HG03558 (cell line): Measurements from ENCODE around the gene ANKDD1A.

Experiments
- ATAC-seq: cut with Tn5 transposase; IDR thresholded peaks from one replicate; pipeline ENCODE4 v1.9.1; 2021; ENCODE audit warnings: moderate number of reproducible peaks; ENCODE audit not compliant: unreplicated experiment; ENCODE audit errors: extremely low read depth

Gene ANKDD1A

DNA sequence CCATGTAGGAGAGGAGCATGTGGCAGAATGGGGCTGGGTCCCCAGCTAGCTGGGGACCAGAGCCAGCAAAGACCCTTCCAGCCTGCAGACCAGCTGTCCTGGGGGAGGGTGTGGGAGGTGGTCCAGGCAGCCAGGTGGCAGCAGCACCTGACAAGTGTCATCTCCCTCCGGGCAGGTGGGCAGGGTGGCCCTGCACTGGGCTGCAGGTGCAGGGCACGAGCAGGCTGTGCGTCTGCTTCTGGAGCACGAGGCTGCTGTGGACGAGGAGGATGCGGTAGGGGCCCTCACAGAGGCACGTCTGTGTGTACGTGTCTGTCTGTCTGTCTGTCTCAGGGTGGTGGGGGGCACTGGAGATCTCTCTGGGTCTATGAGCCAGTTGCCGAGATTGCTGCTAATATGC, 5.5 kb downstream of the ANKDD1A start:
- no peak for ATAC-seq

DNA sequence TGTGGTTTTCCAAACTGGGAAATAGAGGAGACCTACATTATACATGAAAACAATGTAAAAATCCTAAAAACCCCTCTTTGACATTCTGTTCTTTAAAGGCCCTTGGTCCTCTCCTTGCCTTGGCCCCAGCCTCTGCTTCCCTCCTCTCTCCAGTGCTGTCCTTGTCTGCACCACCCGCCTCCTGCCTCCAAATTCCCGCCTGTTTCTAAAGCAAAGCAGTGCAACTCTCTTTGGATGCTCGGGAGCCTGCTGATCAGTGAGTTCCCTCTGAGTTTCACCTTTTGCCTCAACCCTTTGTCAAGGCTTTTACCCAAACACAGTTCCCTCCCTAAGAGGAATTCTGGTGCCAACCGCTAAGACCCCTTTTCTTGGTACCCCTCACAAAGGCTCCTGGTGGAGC, 8.0 kb downstream of the ANKDD1A start:
- no peak for ATAC-seq

DNA sequence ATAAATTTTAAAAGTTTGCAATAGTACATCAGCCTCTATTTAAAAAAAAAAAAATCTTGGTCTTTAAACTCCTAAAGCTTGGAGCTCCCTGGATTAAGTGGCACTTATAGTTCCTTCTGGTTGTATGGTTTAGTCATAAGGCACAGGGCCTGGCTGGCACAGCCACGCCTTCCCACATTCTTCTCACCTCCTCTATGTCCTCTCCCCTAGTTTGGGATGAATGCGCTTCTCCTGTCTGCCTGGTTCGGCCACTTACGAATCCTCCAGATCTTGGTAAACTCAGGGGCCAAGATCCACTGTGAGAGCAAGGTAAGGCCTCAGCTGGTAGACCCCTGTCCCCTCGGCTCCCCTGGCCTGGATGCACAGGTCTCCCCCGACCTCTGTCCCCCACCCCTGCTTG, 10.0 kb downstream of the ANKDD1A start:
- no peak for ATAC-seq

DNA sequence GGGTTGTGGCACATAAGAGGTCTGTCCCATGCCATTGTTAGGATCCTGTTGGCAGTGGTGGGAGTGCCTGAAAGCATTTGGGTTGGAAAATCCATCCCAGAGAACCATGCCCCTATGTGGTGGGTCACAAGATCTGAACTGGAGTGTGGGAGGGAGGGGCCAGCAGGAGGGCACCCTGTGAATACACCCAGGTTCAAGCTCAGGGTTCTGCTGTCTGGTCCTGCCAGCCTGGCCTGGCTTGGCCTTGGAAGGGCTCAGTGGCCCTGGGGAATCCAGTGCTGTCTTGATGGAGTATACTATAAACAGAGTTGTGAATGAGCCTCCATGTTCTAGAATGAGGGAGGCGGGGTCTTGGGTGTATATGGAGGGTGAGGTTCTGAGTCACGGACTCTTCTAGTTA, 11.8 kb downstream of the ANKDD1A start:
- ATAC-seq, result no peak

DNA sequence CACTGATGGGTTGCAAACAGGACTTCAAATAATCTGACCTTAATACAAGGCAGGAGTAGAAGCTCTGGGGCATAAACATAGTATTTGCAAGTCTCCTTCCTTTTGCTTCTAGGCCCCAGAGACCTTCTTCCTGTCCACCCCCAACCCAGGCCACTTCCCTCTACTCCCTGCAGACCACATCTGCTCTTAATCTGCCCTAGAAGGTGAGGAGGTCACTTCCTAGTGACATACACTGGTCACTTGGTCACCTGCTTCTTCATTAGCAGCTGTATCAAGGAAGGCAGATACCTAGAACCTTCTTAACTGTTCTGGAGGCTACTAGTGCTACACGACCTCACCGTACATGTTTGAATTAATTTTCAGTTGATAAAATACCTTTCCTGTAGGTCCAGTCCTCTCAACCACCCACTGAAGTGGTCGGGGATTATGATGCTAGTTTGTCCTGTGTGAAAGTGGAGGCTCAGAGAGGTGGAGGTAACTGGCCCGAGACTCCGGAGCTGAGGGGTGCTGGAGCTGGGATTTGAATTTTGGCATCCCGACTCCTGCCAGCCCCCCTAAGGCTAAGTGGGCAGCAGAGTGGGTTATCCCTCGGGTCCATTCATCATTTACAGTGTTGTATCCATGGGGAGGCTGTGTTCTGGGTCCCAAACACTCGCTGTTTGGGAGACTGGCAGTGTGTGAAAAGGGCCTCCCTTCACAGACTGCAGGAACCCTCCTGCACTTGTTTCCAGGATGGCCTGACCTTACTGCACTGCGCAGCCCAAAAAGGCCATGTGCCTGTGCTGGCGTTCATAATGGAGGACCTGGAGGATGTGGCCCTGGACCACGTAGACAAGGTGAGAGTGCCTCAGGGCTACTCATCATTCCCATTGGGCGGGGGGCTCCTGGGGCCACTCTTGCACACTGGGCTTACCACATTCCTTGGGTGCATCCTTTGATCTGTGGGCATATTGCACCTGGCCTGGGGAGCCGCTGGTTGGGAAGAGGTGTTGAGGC, 13.9 kb downstream of the ANKDD1A start:
- no peak for ATAC-seq

DNA sequence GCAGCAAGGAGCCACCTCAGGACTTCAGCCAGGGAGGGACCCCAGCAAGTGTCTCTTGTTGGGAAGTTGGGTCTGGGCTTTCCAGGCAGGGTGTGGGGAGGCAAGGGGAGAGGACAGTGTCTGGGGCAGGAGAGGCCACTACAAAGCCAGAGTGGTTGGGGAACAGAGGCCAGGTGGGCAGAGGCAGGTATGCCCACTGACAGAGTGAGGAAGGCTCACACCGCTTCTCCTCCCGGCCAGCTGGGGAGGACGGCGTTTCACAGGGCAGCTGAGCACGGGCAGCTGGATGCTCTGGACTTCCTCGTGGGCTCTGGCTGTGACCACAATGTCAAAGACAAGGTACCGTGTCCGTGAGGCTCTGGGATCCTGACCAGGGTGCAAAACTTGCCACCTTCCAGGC, 15.0 kb downstream of the ANKDD1A start:
- no peak for ATAC-seq

DNA sequence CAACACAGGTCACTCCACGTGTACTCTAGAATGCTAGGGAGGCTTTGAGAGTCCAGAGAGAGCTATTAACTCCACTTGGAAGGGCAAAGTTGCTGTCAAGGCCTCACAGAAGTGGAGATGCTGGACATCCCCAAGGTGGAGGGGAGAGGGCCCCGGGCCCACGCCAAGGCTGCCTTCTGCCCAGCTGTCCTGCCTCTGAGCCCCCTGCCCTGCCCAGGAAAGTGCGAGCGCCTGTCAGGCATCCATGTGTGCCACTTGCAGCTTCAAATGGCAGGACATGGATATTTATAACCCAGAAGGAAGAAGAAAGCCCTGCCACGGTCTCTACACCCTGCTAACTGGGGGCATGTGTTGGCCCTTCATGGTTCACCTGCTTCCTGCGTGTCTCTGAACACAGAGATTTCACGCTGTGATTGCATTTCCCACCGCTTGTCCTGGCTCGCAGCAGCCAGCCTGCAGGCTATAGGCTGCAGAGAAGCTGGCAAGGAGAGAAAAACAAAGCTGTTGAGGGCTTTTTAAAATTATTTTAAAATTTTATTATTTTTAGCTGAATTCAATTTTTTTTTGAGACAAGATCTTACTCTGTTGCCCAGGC, 17.0 kb downstream of the ANKDD1A start:
- ATAC-seq, result no peak

DNA sequence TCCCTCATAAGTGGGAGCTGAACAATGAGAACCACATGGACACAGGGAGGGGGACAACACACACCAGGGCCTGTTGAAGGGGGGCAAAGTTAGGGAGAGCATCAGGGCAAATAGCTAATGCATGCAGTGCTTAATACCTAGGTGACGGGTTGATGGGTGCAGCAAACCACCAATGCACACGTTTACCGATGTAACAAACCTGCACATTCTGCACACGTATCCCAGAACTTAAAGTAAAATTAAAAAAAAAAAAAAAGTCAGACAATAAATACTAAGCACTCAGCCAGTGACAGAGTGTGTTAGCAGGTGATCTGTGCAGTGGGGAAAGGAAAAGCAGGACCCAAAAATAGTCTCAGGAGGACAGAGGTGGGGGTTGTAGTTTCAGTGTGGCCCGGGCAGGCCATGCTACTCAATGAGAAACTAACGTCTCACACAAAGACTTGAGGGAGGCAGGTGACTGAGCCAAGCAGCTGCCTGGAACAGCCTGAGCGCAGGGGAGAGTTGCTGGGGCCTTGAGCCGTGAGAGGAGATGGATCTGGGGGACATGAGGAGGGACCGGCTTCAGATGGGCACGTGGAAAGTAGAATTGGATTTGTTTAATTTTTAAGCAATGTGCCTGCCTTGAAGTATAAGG, 18.4 kb downstream of the ANKDD1A start:
- no peak for ATAC-seq

DNA sequence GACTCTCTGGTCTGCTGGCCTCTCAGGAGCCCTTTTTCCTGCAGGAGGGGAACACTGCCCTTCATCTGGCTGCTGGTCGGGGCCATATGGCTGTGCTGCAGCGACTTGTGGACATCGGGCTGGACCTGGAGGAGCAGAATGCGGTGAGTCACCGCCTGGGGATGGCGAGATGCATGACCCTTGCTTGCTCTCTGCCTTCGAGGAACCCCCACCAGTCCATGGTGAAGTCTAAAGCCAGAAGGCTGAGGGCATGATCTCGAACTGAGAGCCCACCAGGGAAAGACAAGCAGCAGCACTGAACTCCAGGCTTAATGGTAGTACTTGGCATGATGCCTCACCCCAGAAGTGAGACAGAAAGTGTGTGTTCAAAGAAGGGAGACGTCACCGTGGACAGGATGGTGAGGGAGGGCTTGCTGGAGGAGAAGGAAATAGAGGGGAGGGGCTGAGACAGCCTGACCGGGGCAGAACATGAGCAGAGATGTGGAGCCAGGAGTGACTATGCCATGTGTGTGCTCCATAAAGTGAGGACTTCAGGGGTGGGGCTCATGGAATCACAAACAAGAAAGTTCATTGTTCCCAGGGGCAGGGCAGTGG, 19.2 kb downstream of the ANKDD1A start:
- ATAC-seq, result no peak

DNA sequence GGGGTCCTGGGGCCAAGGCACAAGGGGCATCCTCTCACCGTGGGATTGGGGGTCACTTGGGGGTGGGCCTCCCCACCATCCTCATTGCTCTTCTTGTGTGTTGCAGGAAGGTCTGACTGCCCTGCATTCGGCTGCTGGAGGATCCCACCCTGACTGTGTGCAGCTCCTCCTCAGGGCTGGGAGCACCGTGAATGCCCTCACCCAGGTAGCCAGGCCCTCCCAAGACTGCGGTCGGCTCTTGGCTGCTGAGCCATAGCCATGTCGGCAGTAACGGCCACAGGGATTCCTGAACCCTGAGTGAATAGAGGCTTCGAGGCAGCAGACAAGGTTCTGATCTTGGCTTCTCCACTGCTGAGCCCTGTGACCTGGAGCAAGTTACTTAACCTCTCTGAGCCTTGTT, 19.7 kb downstream of the ANKDD1A start:
- ATAC-seq, result no peak

DNA sequence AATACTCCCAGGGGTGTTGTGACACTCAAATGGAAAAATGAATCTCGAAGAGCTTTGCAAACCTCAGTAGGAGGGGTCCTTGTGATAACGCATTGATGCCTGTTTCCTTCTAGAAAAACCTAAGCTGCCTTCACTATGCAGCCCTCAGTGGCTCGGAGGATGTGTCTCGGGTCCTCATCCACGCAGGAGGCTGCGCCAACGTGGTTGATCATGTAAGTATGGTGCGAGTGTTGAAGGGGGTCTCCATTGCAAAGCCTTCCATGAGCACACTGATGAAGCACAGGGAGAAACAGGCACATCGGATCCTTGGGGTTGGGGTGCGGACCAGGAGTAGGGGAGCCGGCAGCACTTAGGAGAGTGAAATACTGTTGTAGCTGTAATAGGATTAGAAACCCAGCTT, 22.3 kb downstream of the ANKDD1A start:
- no peak for ATAC-seq

DNA sequence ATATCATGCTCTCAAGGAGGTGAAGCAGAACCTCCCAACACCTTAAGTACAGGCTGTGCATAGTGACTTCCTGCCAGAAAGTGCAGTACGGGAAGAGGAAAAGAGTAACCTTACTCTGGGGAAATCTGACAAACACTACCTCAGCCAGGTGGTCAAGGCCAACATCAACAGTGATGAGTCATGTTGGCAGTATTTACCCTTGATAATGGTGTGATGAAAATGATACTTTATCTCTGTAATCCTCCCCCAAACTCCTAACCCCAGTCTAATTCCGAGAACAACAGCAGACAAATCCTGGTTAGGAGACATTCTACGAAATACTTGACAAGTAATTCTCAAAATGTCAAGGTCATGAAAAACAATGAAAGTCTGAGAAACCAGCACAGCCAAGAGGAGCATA, 26.5 kb downstream of the ANKDD1A start:
- ATAC-seq, result no peak

DNA sequence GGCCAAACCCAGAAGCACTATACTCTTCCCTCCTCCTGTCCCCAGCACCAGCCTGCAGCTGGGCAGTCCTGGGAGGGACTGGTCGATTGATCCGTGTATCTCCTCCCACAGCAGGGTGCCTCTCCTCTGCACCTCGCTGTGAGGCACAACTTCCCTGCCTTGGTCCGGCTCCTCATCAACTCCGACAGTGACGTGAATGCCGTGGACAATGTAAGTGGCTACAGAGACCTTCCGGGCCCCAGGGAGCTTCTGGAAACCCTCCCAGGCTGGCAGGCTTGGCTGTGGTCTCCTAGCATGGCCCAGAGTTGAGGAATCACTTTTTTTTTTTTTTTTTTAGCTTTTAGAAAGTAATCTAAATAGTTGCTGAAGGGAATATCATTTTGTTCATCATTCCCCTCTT, 30.7 kb downstream of the ANKDD1A start:
- ATAC-seq, result no peak

DNA sequence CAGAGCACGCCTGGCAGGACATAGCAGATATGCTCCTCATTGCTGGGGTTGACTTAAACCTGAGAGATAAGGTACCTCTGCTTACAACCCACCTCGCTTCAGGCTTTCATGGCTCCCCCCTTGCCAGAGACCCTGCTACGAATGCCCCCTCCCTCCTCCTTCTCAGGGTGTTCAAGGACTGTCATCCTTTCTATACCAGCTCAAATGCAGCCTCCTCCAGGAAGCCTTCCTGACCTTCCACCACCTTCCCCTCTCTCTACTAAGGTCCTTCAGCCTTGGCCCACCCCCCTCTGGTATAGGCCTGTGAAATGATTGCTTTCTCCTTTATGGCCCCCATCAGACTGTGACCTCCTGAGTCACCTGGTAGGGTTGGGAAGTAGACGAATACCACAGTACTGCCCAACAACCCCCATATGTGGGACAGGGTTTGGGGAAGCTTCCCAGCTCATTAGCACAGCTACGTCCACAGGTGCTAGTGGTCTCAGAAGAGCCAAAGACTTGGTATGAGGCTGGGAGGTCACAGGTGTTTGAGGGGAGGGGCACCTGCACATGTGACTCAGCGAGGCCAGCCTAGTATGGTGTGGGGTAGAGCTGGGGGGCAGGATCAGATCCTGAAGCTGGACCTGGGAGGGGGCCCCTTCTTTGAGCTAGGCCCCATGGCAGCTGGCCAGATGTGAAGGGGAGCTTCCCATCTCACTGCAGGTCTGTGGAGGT, 32.0 kb downstream of the ANKDD1A start:
- no peak for ATAC-seq

DNA sequence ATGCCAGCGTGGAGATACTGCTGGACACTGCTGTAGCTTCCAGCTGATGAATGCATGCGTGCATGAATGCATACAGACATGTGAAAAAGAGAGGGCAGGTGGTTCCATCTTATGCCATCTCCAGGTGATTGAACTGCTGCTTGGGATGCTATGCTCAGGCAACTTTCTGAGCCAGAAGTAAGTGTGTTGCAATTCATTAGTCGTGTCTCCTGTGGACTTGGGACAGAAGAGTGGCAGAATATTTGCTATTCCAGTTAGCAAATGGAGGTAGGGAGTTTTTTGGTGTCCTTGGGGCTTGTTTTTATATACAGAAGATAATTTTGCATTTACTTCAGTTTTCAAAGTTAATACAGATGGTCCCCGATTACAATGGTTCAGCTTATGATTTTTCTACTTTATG, 33.3 kb downstream of the ANKDD1A start:
- ATAC-seq, result no peak

DNA sequence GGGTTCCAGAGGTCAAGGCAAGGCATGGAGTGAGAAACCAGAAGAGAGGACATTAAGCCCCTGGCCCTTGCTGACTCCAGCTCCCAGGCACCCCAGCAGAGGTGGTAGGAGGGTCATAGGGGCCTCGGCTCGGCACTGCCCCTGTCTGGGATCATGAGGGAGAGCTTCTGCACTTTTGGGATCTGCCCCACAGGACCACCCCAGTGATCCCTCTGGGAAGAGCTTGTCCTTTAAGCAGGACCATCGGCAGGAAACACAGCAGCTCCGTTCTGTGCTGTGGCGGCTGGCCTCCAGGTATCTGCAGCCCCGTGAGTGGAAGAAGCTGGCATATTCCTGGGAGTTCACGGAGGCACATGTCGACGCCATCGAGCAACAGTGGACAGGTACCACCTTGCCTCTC, 35.5 kb downstream of the ANKDD1A start:
- ATAC-seq, result no peak

DNA sequence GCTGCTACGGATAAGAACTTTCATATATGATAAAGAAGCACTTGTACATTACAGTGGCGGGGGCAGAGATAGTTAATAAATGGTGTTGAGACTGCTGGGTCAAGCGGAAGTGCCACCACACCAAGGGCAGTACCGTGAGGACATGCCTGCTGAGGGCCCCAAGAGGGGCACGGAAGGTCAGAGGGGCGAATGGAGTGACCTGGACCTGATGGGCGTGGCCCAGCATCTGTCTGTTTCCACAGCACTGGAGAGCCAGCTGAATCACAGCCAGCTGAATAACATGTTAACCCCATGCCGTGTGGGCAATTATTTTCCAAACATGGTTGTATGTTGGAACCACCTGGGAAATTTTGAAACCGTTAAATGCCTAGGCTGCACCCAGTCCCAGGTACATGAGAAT, 37.2 kb downstream of the ANKDD1A start:
- no peak for ATAC-seq

DNA sequence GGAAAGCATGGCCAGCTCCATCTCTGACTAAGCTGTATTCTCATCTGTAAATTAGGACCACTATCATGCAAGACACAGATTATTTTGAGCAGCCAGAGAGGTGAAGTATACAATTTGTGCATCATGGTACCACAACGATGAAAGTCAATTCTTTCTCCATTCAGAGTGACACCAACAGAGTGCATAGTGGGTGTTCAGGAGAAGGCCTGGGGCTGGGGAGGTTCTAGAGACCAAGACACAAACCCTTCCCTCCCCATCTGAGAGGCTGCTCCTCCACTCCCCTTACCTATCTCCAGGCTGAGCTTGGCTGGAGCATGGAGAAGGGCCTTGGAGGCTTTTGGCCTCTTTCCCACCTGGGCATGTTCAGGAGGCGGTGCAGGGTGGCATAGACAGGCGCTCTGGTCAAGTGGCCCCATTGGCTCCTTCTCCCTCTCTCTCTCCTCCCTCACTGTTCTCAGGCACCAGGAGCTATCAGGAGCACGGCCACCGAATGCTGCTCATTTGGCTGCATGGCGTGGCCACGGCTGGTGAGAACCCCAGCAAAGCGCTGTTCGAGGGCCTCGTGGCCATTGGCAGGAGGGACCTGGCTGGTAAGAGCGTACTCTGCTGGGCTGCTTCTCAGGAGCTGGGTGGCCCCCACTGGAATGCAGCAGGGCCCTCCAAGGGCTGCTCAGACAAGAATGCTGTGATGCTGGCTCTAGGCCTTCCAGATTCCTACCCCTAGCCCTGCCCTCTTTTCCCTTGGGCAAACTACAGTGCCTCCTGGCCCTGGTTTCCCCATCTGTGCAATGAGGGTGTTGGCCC, 37.9 kb downstream of the ANKDD1A start:
- ATAC-seq, result no peak

DNA sequence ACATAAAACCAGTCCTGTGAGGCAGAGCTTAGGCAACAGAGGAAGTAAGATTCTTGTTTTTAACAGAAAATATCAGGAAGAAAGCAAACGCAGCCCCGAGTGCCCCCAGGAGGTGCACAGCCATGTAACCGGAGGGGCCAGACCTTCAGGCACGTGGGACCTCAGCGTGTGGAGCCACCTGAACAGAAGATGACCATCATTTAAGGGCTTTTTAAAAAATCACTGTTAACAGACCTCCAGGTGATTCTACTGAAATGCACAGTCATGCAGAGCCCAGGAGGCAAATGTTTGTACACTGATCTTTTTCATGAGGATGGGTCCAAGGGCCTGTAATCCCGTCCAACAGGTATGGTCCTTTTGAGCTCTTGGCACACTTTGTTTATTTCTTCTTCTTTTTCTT, 39.2 kb downstream of the ANKDD1A start:
- no peak for ATAC-seq
